Activated T-helper 2 cell treated with anti-CD3 and anti-CD28 coated beads, Interferon-gamma antibody, Interleukin-2, Interleukin-4, amounts not matched to agents 10 μg/mL and 5 μg/mL and 100 μg/mL, durations not matched to agents 14 hours and 24 hours and 36 hours (primary cell): ENCODE measurements around the gene NEK4. TPM values are rescaled to one million over a fixed set of nuclear protein-coding genes. Genes with fewer than 3 reads are reported as not detected.

ENCODE experiments used
- DNase-seq: peaks from one replicate; pipeline ENCODE4 v3.0.0; 2021; ENCODE audit warnings: low spot score
- H3K27ac Mint-ChIP-seq: one replicate; pipeline ENCODE4 v1.8.0; 2021; ENCODE audit warnings: mixed read lengths
- H3K27me3 Mint-ChIP-seq: one replicate; pipeline ENCODE4 v1.8.0; 2021; ENCODE audit warnings: low read depth, mixed read lengths
- H3K36me3 Mint-ChIP-seq: one replicate; pipeline ENCODE4 v1.8.0; 2021; ENCODE audit warnings: low read depth, mixed read lengths
- H3K4me1 Mint-ChIP-seq: one replicate; pipeline ENCODE4 v1.8.0; 2021; ENCODE audit warnings: low read depth, mixed read lengths
- H3K4me3 Mint-ChIP-seq: one replicate; pipeline ENCODE4 v1.8.0; 2021; ENCODE audit warnings: low read depth, mild to moderate bottlenecking, moderate library complexity, mixed read lengths
- H3K9me3 Mint-ChIP-seq: one replicate; pipeline ENCODE4 v1.8.0; 2021; ENCODE audit warnings: mixed read lengths
- intact Hi-C: fragments of 100-400 bp; cut with micrococcal nuclease; formaldehyde crosslinking; loops from one replicate; pipeline ENCODE4 v1.15.1; 2023
- total RNA-seq: library from RNA; stranded (reverse); gene quantifications from 2 replicates; pipeline ENCODE4 v1.2.3, GENCODE V29; 2022

Gene NEK4
- total RNA-seq, 1 donor from 2014 or later, result 26.7 TPM

DNA sequence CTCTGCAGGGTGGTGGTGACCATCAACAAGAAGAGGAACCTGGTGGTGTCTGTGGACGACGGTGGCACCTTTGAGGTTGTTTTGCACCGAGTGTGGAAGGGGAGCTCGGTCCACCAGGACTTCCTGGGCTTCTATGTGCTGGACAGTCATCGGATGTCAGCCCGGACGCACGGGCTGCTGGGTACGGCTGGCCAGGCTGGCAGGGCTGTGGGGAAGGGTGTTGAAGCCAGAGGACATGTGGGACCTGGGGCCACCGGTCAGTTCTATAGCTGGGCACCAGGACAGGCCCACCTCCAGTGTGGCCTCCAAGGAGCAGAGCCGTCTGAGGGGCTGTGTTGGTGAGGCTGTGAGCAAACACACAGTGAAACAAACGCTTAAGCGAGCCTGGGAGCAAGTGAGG, 20.0 kb upstream of the NEK4 start:
- Mint-ChIP-seq H3K27me3 (no peaks in the 10 kb centered on the region), H3K9me3 (no peaks in the 10 kb centered on the region), H3K4me1 (no peaks in the 10 kb centered on the region), H3K4me3 (no peak overlapping the region), H3K27ac (no peak overlapping the region), H3K36me3 (no peaks in the 10 kb centered on the region)
- intact Hi-C loops, result no loop called here
- no peak for DNase-seq

DNA sequence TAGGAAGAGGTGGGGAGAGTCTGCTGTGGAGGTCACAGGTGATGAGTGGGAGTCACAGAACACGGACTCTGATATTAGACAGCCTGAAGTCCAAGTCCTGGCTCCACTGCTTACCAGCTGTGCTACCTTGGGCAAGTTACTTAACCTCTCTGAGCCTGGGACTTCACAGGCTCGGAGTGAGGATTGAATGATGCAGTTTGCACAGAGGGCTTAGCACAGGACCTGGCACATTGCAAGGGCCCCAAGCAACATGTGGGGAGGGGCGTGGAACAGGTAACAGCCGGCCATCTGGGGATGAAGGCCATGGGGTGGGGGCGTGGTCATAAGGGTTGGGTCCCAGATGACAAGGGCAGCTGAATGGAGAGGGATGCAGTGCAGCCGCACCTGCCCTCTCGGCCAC, 19.6 kb upstream of the NEK4 start:
- DNase-seq, result no peak
- H3K4me3 Mint-ChIP-seq, result no peak overlapping the region
- no peaks in the 10 kb centered on the region for H3K4me1 Mint-ChIP-seq
- intact Hi-C loops, result no loop called here
- no peaks in the 10 kb centered on the region for H3K27me3 Mint-ChIP-seq
- no peak overlapping the region for H3K27ac Mint-ChIP-seq
- H3K9me3 Mint-ChIP-seq, result no peaks in the 10 kb centered on the region
- no peaks in the 10 kb centered on the region for H3K36me3 Mint-ChIP-seq

DNA sequence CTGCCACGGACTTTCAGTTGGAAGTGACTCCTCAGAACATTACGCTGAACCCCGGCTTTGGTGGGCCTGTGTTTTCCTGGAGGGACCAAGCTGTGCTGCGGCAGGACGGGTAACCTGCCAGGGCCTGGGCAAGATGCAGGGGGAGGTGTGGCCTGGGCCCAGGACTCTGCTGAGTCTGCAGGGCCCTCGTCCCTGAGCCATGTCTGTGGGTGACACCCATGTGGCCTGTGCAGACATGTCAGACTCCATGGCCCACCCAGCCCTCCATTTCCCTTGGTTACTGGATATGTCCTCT, 19.0 kb upstream of the NEK4 start:
- Mint-ChIP-seq H3K4me1 (no peaks in the 10 kb centered on the region), H3K27ac (no peak overlapping the region), H3K4me3 (no peak overlapping the region), H3K36me3 (no peaks in the 10 kb centered on the region), H3K27me3 (no peaks in the 10 kb centered on the region), H3K9me3 (no peaks in the 10 kb centered on the region)
- intact Hi-C loops, result no loop called here
- no peak for DNase-seq

DNA sequence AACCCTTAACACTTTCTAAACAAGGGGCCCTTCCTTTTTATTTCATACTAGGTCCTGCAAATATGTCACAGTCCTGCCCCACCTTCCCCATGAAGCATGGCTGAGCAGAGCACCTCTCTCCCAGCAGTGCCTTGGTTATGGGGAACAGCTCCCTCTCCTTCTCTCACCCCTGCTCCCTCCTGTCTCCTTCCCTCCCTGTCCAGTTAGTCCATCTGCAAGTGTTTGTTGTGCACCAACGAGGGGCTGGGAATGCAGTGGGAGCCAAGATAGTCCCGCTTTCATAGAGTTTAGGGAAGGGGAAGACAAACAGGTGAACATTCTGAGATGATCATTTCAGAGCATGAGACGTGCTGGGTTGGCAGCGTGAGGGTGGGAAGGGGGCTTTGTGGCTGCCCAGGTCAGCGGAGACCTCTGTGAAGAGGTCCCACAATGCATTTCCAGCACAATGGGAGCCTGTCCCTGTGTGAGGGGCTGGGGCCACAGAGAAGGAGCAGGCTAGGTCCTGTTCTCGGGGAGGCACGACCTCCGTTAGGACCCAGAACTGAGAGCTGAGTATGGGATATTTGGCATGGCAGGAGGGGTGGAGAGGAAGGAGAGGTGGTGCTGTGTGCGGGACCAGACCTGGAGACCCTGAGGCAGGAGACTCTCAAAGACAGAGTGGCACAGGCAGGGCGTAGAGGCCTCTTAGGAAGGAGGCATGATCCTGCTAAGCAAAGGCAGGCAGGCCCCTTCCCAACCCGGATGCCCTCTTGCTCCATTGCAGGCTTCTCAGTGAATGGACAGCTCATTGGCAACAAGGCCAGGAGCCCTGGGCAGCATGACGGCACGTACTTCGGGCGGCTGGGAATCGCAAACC, 18.4 kb upstream of the NEK4 start:
- no peaks in the 10 kb centered on the region for H3K9me3 Mint-ChIP-seq
- H3K27ac Mint-ChIP-seq, result no peak overlapping the region
- H3K4me3 Mint-ChIP-seq, result no peak overlapping the region
- intact Hi-C loops, result no loop called here
- H3K4me1 Mint-ChIP-seq, result no peaks in the 10 kb centered on the region
- H3K36me3 Mint-ChIP-seq, result no peaks in the 10 kb centered on the region
- H3K27me3 Mint-ChIP-seq, result no peaks in the 10 kb centered on the region
- no peak for DNase-seq

DNA sequence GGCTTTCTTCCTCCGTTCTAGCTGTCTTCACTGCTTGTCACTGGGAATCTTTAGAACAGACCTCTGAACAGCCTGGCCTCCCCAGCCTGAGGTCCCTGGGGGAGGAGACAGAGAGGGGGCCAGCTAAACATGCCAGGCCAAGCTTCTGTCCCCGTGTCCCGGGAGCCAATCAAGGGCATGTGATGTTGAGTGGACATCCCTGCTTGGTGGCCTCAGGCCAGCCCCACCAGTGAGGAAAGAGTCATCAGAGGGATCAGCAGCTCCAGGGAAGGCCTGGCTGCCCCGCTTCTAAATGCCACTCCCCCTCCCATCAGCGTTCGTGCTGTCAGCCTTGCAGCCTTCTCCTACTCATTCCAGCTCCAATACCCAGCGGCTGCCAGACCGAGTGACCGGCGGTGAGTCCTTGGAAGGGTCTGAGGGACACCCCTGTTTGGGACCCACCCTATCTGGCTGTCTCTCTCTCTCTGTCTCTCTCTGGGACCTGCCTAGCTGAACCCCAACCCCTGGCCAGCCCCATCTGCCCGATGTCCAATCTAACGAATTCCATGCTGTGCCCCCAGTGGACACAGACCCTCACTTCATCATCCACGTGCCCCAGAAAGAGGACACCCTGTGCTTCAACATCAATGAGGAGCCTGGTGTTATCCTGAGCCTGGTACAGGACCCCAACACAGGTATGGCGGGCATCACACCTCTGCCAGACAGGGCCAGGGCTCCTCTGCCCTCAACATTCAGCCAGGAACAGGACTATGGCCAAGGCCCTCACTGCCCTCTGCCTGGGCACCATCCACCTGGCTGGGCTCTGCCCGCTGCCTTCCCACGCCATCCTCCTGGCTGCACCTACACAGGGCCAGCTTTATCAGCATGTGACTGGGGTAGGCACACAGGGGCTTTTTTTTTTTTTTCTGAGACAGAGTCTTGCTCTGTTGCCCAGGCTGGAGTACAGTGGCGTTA, 17.2 kb upstream of the NEK4 start:
- H3K4me1 Mint-ChIP-seq, result no peaks in the 10 kb centered on the region
- H3K36me3 Mint-ChIP-seq, result no peaks in the 10 kb centered on the region
- no peaks in the 10 kb centered on the region for H3K27me3 Mint-ChIP-seq
- DNase-seq, result no peak
- intact Hi-C loops, result no loop called here
- no peak overlapping the region for H3K4me3 Mint-ChIP-seq
- no peak overlapping the region for H3K27ac Mint-ChIP-seq
- no peaks in the 10 kb centered on the region for H3K9me3 Mint-ChIP-seq

DNA sequence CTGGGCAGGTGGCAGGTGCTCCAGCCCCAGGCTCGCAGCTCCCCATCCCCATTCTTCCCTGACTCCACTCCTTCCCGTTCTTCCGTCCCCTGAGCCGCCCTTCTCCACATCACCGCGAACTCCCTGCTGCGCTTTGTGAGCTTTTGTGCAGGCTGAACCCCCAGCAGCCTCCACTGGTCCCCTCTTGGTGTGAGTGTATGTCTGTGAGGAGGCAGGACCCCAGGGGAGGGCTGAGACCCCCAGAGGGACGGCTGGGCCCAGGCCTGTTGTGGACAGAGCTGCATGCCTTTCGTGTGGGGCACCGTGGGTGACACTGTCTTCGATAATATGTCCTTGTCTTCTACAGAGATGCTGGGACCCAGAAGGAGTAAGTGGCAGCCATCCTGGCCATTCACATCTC, 16.5 kb upstream of the NEK4 start:
- intact Hi-C loops, result no loop called here
- Mint-ChIP-seq H3K4me3 (no peak overlapping the region), H3K27me3 (peaks cover 3% of the 10 kb centered on the region), H3K27ac (no peak overlapping the region), H3K4me1 (no peaks in the 10 kb centered on the region), H3K36me3 (no peaks in the 10 kb centered on the region), H3K9me3 (no peaks in the 10 kb centered on the region)
- DNase-seq, result no peak

DNA sequence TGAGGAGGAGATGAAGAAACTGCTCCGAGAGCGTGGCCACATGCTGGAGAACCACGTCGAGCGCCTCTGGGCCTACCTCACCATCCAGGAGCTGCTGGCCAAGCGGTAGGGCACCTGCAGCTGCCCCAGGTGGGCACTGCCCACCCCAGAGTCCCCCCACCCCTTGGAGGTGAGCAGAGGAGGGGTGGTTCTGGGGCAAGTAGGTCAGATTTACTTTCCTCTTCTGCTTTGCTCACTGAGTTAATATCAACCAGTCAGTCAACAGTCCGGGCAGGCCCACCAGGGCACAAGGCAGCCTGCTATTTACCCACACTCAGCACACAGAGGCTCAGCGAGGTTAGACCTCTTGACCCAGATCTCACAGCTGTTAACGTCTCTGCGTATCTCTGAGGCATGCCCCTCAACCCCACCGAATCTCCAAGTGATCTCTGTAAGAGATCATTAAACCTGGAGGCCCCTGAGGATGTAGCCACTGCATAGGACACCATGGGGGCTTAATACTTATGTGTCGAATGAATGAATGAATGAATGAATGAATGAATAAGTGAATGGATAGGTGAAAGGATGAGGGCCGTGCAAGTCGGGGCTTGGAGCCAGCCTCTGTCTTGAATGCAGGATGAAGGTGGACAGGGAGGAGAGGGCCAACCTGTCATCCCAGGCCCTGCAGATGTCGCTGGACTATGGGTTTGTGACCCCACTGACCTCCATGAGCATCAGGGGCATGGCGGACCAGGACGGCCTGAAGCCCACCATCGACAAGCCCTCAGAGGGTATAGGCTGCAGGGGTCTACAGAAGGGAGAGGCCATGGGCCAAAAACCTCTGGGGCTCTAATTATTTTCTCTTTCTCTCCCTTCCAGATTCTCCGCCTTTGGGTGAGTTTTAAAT, 15.8 kb upstream of the NEK4 start:
- Mint-ChIP-seq H3K4me3 (no peak overlapping the region), H3K36me3 (no peaks in the 10 kb centered on the region), H3K27me3 (peaks cover 5% of the 10 kb centered on the region), H3K9me3 (no peaks in the 10 kb centered on the region), H3K27ac (no peak overlapping the region), H3K4me1 (no peaks in the 10 kb centered on the region)
- intact Hi-C loops, result no loop called here
- DNase-seq, result no peak

DNA sequence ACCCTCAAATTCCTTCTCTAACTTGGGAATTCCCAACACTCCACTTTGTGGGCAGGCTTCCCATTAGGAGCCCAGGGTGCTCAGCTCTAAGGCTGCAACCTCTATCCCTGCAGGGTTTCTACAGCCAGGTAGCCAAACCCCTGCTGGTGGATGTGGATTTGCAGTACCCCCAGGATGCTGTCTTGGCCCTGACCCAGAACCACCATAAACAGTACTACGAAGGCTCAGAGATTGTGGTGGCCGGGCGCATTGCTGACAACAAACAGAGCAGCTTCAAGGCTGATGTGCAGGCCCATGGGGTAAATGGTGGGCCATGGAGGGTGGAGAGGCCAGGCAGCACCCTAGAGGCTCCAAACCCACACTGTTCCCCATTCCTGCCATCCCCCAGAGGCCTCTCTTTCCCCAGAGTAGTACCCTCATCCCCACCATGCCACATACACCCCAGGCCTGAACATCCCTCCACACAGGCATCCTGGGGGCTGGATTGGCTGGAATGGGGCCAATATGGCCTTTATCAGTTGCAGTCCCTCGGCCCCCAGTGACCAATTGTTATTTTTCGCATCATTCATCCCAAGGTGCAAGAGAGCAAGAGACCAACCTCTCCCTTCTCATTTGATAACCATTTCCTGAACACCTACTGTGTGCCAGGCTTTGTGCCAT, 14.3 kb upstream of the NEK4 start:
- H3K9me3 Mint-ChIP-seq, result no peaks in the 10 kb centered on the region
- no peak for DNase-seq
- no peaks in the 10 kb centered on the region for H3K4me1 Mint-ChIP-seq
- intact Hi-C loops, result no loop called here
- no peak overlapping the region for H3K4me3 Mint-ChIP-seq
- no peak overlapping the region for H3K27ac Mint-ChIP-seq
- peaks cover 8% of the 10 kb centered on the region for H3K27me3 Mint-ChIP-seq
- no peaks in the 10 kb centered on the region for H3K36me3 Mint-ChIP-seq

DNA sequence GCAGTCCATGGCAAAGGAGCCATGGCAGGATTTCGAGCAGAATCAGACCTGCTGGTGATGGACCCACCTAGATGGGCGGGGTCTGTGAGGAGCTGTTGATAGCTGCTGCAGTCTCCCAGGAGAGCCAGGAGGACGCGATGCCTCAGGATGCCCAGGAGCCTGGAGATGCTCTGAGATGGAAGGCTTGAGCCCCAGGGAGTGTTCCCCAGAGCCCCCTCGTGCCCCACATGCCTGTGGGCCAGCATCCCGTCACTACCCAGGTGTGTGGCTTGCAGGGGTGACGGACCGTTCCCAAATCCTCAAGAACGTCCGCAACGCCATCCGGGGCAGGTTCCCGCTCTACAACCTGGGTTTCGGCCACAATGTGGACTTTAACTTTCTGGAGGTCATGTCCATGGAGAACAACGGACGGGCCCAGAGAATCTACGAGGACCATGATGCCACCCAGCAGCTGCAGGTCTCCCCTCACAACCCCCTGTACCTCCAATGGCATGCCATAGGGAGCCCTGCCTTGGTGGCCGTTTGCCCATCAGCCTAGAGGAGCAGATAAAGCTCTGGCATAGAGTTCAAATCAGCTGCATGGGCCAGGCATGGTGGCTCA, 13.4 kb upstream of the NEK4 start:
- Mint-ChIP-seq H3K27me3 (peaks cover 8% of the 10 kb centered on the region), H3K9me3 (no peaks in the 10 kb centered on the region), H3K27ac (no peak overlapping the region), H3K4me1 (no peaks in the 10 kb centered on the region), H3K36me3 (no peaks in the 10 kb centered on the region), H3K4me3 (no peak overlapping the region)
- intact Hi-C loops, result no loop called here
- no peak for DNase-seq

DNA sequence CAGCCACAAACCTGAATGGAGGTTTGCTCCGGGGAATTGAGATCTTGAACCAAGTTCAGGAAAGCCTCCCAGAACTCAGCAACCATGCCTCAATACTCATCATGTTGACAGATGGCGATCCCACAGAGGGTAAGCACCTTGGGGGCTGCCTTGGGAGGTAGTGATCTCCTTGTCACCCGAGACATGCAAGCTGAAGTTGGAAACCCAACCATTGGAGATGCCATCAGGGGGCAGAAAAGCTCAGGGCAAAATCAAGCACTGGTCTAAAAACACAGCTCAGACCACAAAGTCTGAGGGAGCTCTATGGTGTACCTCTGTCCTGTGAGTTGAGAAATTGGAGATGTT, 12.4 kb upstream of the NEK4 start:
- intact Hi-C loops, result no loop called here
- Mint-ChIP-seq H3K36me3 (no peaks in the 10 kb centered on the region), H3K4me1 (no peaks in the 10 kb centered on the region), H3K4me3 (no peak overlapping the region), H3K9me3 (no peaks in the 10 kb centered on the region), H3K27ac (no peak overlapping the region), H3K27me3 (peaks cover 8% of the 10 kb centered on the region)
- no peak for DNase-seq

DNA sequence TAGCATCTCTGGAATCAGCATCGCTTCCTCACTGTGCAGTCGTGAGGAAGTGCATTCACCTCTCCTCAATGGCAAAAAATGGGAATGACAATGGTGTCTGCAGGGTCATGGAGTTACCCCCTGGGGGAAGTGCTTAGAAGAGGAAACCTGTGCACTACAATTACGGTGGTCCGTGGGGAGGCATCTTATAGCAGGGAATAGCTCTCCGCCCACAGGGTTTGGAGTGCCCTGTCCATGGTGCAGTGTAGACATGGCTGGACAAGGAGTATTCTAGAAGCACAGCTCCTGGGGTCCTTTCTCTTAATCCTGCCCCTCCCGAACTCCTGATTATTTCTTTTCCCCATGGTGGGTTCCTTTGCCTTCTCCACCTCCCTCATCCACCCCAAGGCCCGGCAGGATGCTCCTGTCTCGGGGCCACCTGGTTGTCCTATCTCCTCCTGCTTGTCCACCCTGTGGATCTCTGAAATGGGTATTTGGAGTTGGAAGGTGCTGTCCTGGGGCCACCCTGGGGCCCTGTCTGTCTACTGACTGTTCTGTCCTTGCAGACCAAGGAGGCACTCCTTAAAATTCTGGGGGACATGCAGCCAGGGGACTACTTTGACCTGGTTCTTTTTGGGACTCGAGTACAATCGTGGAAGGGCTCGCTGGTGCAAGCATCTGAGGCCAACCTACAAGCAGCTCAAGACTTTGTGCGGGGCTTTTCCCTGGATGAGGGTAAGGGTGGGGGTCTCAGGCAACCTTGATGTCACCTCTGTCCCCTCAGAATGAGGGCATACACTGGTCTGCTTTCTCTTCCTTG, 11.9 kb upstream of the NEK4 start:
- no peaks in the 10 kb centered on the region for H3K9me3 Mint-ChIP-seq
- no peaks in the 10 kb centered on the region for H3K4me1 Mint-ChIP-seq
- intact Hi-C loops, result no loop called here
- H3K27me3 Mint-ChIP-seq, result peaks cover 8% of the 10 kb centered on the region
- no peak for DNase-seq
- no peak overlapping the region for H3K4me3 Mint-ChIP-seq
- no peak overlapping the region for H3K27ac Mint-ChIP-seq
- H3K36me3 Mint-ChIP-seq, result no peaks in the 10 kb centered on the region
